ENCODE results near the gene ATP5F1A.

- TF ChIP-seq CTCF (IDR thresholded peaks at IDR 0.05): no peak
- no peak for TF ChIP-seq TCF7L2 (IDR thresholded peaks at IDR 0.05; ENCODE audit: low read depth, low read length)
Observed at GRCh38 chr18:46072376-46072867, 25.7 kb downstream of the ATP5F1A start.

All from Panc1 (cell line).